A549 (cell line): ENCODE data around the gene NEK2. TPM values are rescaled to one million over a fixed set of nuclear protein-coding genes. Genes with fewer than 3 reads are reported as not detected.

ENCODE experiments used
- ATAC-seq, 2 experiments: fragments of 200-7000 bp in 1 of 2; fragments of >200 bp in 1 of 2; cut with Nextera tagmentation in 1 of 2; cut with Tn5 transposase in 1 of 2; 3 replicates each; pipeline versions ENCODE4 v1.8.0 to v1.9.1; 2018 to 2020; ENCODE audit warnings: mild to moderate bottlenecking in 1 of 2, moderate library complexity in 1 of 2
- CTCF ChIA-PET: fragments of 300-600 bp; sonication (Branson Sonifier 250); formaldehyde crosslinking; extraction: SDS; loops from one replicate; lab custom pipeline; 2021; ENCODE audit warnings: antibody characterized with exemption, inconsistent platforms; lab: Yijun Ruan, JAX
- POLR2A ChIA-PET: fragments of 350-600 bp; formaldehyde crosslinking; extraction: SDS; loops from one replicate; lab custom pipeline; 2021; ENCODE audit warnings: antibody characterized with exemption, inconsistent platforms; lab: Yijun Ruan, JAX
- DNase-seq, 2 experiments: peaks; one replicate each; pipeline versions ENCODE4 v3.0.0 to v3.0.0-alpha.2; 2011 to 2016; ENCODE audit warnings: low read depth in 1 of 2, low spot score in 1 of 2
- FAIRE-seq: peaks from 2 replicates; lab custom pipeline; 2011; peaks lifted over from hg19 to GRCh38; lab: Jason Lieb, UNC
- H3K27ac ChIP-seq, 2 experiments: fragments of >200 bp; sonication (Bioruptor Twin); formaldehyde crosslinking; 3 replicates each; pipeline ENCODE4 v1.5.1; 2016 to 2017
- H3K4me1 ChIP-seq: fragments of >200 bp; sonication (Bioruptor Twin); formaldehyde crosslinking; 3 replicates; pipeline ENCODE4 v1.6.1; 2016
- H3K4me2 ChIP-seq: fragments of >200 bp; sonication (Bioruptor Twin); formaldehyde crosslinking; 3 replicates; pipeline ENCODE4 v1.6.1; 2016
- H3K4me3 ChIP-seq: fragments of >200 bp; sonication (Bioruptor Twin); formaldehyde crosslinking; 3 replicates; pipeline ENCODE4 v1.5.1; 2016
- H3K9me3 ChIP-seq: fragments of >200 bp; sonication (Bioruptor Twin); formaldehyde crosslinking; 3 replicates; pipeline ENCODE4 v1.6.1; 2016
- BHLHE40 ChIP-seq: IDR thresholded peaks from 2 replicates; pipeline ENCODE4 v1.6.1; 2012; ENCODE audit warnings: low read depth, low read length, inconsistent platforms
- CHD4 ChIP-seq: fragments of 200-600 bp; sonication (generic); IDR thresholded peaks from 2 replicates; pipeline ENCODE4 v1.6.1; 2016; ENCODE audit warnings: antibody characterized with exemption, mild to moderate bottlenecking, borderline replicate concordance
- EHMT2 ChIP-seq: fragments of 200-600 bp; sonication (generic); IDR thresholded peaks from 2 replicates; pipeline ENCODE4 v1.6.1; 2016; ENCODE audit warnings: antibody characterized with exemption, low read depth, mild to moderate bottlenecking, moderate library complexity
- EP300 ChIP-seq, 2 experiments: fragments of >200 bp; sonication (Bioruptor Twin); formaldehyde crosslinking; IDR thresholded peaks; 2 replicates in 1 of 2; 3 replicates in 1 of 2; pipeline ENCODE4 v1.6.1; 2016 to 2017
- GATA3 ChIP-seq: IDR thresholded peaks from 2 replicates; pipeline ENCODE4 v1.6.1; 2012; ENCODE audit warnings: borderline replicate concordance
- HEYL ChIP-seq: fragments of 250-450 bp; sonication (Bioruptor Pico); IDR thresholded peaks from 2 replicates; pipeline ENCODE4 v1.8.0; 2021; ENCODE audit warnings: mild to moderate bottlenecking, moderate library complexity
- HOXB13 ChIP-seq: fragments of 250-450 bp; sonication (Bioruptor Pico); IDR thresholded peaks from 2 replicates; pipeline ENCODE4 v1.5.0; 2020; ENCODE audit warnings: low read depth, mild to moderate bottlenecking, moderate library complexity
- KDM5A ChIP-seq: fragments of 200-600 bp; sonication (generic); IDR thresholded peaks from 2 replicates; pipeline ENCODE4 v1.6.1; 2016; ENCODE audit warnings: antibody characterized with exemption, mild to moderate bottlenecking
- MAFK ChIP-seq: fragments of 450-650 bp; IDR thresholded peaks from 2 replicates; pipeline ENCODE4 v1.6.1; 2014; ENCODE audit not compliant: partially characterized antibody
- MAZ ChIP-seq: fragments of 150-350 bp; IDR thresholded peaks from 2 replicates; pipeline ENCODE4 v1.6.1; 2014; ENCODE audit warnings: antibody characterized with exemption, low read depth, low read length, borderline replicate concordance
- NFE2L2 ChIP-seq: fragments of 150-350 bp; conservative IDR thresholded peaks from 2 replicates; pipeline ENCODE4 v1.6.1; 2014; ENCODE audit warnings: low read length
- NPAS2 ChIP-seq: fragments of 250-450 bp; sonication (Bioruptor Pico); IDR thresholded peaks from 2 replicates; pipeline ENCODE4 v1.8.0; 2022; ENCODE audit warnings: mild to moderate bottlenecking, moderate library complexity, borderline replicate concordance
- NR3C1 ChIP-seq: fragments of >200 bp; sonication (Bioruptor Twin); formaldehyde crosslinking; IDR thresholded peaks from 3 replicates; pipeline ENCODE4 v1.6.1; 2017
- PHF8 ChIP-seq: fragments of 200-600 bp; sonication (generic); IDR thresholded peaks from 2 replicates; pipeline ENCODE4 v1.6.1; 2016; ENCODE audit warnings: low read depth, mild to moderate bottlenecking, antibody characterized with exemption, moderate library complexity, borderline replicate concordance
- POLR2A ChIP-seq: IDR thresholded peaks from 2 replicates; pipeline ENCODE4 v1.6.1; 2012; ENCODE audit warnings: mild to moderate bottlenecking, low read length
- POLR2AphosphoS2 ChIP-seq: conservative IDR thresholded peaks from 2 replicates; pipeline ENCODE4 v1.6.1; 2012; ENCODE audit warnings: low read length, improper control_type of control experiment, inconsistent platforms
- RAD21 ChIP-seq, 2 experiments: fragments of >200 bp in 1 of 2; sonication (Bioruptor Twin) in 1 of 2; formaldehyde crosslinking in 1 of 2; IDR thresholded peaks in 1 of 2; conservative IDR thresholded peaks in 1 of 2; 2 replicates in 1 of 2; 3 replicates in 1 of 2; pipeline ENCODE4 v1.6.1; 2012 to 2018; ENCODE audit warnings: inconsistent platforms in 1 of 2
- RARB ChIP-seq: fragments of 250-450 bp; sonication (Bioruptor Pico); IDR thresholded peaks from 2 replicates; pipeline ENCODE4 v1.8.0; 2021; ENCODE audit warnings: mild to moderate bottlenecking, moderate library complexity
- RFX5 ChIP-seq: fragments of 450-650 bp; IDR thresholded peaks from 2 replicates; pipeline ENCODE4 v1.7.1; 2014; ENCODE audit warnings: antibody characterized with exemption, mild to moderate bottlenecking, moderate library complexity
- SMC3 ChIP-seq: fragments of >200 bp; sonication (Bioruptor Twin); formaldehyde crosslinking; IDR thresholded peaks from 3 replicates; pipeline ENCODE4 v1.6.1; 2018; ENCODE audit warnings: inconsistent platforms
- SREBF2 ChIP-seq: fragments of 450-650 bp; IDR thresholded peaks from 2 replicates; pipeline ENCODE4 v1.6.1; 2014; ENCODE audit warnings: mild to moderate bottlenecking, moderate library complexity
- TFCP2L1 ChIP-seq: fragments of 250-450 bp; sonication (Bioruptor Pico); IDR thresholded peaks from 2 replicates; pipeline ENCODE4 v1.5.0; 2021; ENCODE audit warnings: mild to moderate bottlenecking
- TP53 ChIP-seq: fragments of 250-450 bp; sonication (Bioruptor Pico); IDR thresholded peaks from 2 replicates; pipeline ENCODE4 v1.5.0; 2021; ENCODE audit warnings: mild to moderate bottlenecking, moderate library complexity
- ZC3H11A ChIP-seq: fragments of 450-650 bp; IDR thresholded peaks from 2 replicates; pipeline ENCODE4 v1.6.1; 2014; ENCODE audit warnings: antibody characterized with exemption, mild to moderate bottlenecking
- ZFP36 ChIP-seq: fragments of 450-650 bp; IDR thresholded peaks from 2 replicates; pipeline ENCODE4 v1.6.1; 2014; ENCODE audit warnings: borderline replicate concordance; ENCODE audit not compliant: partially characterized antibody
- ZNF302 ChIP-seq: fragments of 250-450 bp; sonication (Bioruptor Pico); IDR thresholded peaks from 2 replicates; pipeline ENCODE4 v1.9.0; 2021; ENCODE audit warnings: inconsistent platforms, mild to moderate bottlenecking, moderate library complexity
- ZSCAN20 ChIP-seq: fragments of 250-450 bp; sonication (Bioruptor Pico); IDR thresholded peaks from 2 replicates; pipeline ENCODE4 v1.8.0; 2022; ENCODE audit warnings: mild to moderate bottlenecking, moderate library complexity
- WGBS: methylation state at CpG from one replicate; pipeline ENCODE4 v1.1.6; 2017; ENCODE audit errors: missing lambda C conversion rate; 5-methylcytosine and 5-hydroxymethylcytosine counted together
- polyA plus RNA-seq, 4 experiments: library from polyadenylated mRNA; depleted of rRNA in 3 of 4; stranded (reverse); fragments of >200 nt; fragmentation: RNase III in 1 of 4; extraction: RNeasy Plus Mini Kit Qiagen cat#74134 plus additional on column Dnase treatment in 1 of 4; gene quantifications; 2 replicates in 3 of 4; 3 replicates in 1 of 4; pipeline ENCODE4 v1.2.3, GENCODE V29; 2011 to 2017
- TF ChIP-seq, protein P1 (sequence below): IDR thresholded peaks from 2 replicates; pipeline ENCODE4 v1.6.1; 2012
- TF ChIP-seq, protein P2 (sequence below): fragments of >200 bp; sonication (Bioruptor Twin); formaldehyde crosslinking; IDR thresholded peaks from 3 replicates; pipeline ENCODE4 v1.5.1; 2016
- TF ChIP-seq, protein P3 (sequence below): IDR thresholded peaks from 2 replicates; pipeline ENCODE4 v1.6.1; 2012
- TF ChIP-seq, protein P4 (sequence below): fragments of >200 bp; sonication (Bioruptor Twin); formaldehyde crosslinking; IDR thresholded peaks from 3 replicates; pipeline ENCODE4 v1.6.1; 2016

Gene NEK2
- polyA plus RNA-seq, 2 of the 4 experiments (the other 2 are of a cell fraction), result 42.0 to 65.3 TPM

DNA sequence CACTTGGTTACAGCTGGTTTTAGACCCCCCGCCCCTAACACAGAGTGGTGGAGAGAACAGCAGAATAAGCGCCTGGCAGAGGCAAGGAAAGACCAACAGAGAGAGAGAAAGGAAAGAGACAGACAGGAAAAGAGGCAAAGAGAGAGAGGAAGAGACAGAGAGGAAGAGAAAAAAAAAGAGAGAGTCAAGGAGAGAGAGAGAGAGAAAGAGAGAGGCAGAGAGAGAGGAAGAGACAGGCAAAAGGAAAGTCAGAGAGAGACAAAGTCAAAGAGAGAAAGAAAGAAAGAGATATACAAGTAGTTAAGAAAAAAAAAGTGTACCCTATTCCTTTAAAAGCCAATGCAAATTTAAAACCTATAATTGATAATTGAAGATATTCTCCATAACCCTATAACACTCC is 13.0 kb upstream of the NEK2 start:
- CTCF ChIA-PET, result interaction anchor here (1.4 kb wide), 1 partner anchor 10 kb away, joined by 3 read pairs; no protein-coding TSS in a partner anchor

DNA sequence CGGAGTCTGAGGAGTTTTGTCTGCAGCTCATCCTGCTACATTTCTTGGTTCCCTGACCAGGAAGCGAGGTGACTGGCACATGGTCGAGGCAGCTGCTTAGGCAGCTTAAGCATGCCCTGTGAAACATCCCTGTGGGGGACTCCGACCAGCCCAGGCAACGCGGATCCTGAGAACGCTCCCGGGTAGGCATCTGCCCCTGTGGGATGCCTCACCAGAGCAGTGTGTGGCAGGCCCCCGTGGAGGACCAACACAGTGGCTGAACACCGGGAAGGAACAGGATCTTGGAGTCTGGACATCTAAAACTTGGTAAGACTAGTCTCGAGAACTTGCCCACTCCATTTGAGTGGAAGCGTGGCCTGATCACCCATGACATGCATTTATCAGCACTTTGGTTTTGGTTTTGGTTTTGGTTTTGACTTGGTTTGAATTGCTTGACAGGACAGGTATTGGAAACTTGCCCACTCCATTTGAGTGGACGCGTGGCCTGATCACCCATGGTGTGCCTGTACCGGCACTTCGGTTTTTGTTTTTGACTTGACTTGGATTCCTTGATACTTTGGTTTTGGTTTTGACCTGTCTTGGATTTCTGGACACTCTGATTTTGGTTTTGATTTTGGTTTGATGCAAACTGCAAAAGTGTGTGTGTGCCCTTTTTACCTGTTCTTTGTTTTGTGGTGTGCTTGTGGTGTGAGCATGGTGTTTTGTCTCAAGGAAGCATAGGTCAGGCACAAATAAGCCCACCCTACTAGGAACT is 12.2 kb upstream of the NEK2 start:
- Histone ChIP-seq H3K4me3 (no peak overlapping the region), H3K27ac (no peak overlapping the region), H3K4me1 (no peaks in the 10 kb centered on the region), H3K9me3 (no peaks in the 10 kb centered on the region), H3K4me2 (no peak overlapping the region)
- WGBS, result 90% methylated on average over 10 of the region's 16 CpGs
- TF ChIP-seq MAZ, result no peak
- no peak for TF ChIP-seq NR3C1
- TF ChIP-seq, protein P1, sequence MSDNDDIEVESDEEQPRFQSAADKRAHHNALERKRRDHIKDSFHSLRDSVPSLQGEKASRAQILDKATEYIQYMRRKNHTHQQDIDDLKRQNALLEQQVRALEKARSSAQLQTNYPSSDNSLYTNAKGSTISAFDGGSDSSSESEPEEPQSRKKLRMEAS, result no peak
- no peak for TF ChIP-seq BHLHE40
- TF ChIP-seq ZFP36, result no peak
- no peak for TF ChIP-seq SMC3
- TF ChIP-seq ZC3H11A, result no peak
- TF ChIP-seq, protein P2, sequence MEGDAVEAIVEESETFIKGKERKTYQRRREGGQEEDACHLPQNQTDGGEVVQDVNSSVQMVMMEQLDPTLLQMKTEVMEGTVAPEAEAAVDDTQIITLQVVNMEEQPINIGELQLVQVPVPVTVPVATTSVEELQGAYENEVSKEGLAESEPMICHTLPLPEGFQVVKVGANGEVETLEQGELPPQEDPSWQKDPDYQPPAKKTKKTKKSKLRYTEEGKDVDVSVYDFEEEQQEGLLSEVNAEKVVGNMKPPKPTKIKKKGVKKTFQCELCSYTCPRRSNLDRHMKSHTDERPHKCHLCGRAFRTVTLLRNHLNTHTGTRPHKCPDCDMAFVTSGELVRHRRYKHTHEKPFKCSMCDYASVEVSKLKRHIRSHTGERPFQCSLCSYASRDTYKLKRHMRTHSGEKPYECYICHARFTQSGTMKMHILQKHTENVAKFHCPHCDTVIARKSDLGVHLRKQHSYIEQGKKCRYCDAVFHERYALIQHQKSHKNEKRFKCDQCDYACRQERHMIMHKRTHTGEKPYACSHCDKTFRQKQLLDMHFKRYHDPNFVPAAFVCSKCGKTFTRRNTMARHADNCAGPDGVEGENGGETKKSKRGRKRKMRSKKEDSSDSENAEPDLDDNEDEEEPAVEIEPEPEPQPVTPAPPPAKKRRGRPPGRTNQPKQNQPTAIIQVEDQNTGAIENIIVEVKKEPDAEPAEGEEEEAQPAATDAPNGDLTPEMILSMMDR, result no peak
- TF ChIP-seq SREBF2, result no peak
- no peak for TF ChIP-seq KDM5A
- TF ChIP-seq, protein P3, sequence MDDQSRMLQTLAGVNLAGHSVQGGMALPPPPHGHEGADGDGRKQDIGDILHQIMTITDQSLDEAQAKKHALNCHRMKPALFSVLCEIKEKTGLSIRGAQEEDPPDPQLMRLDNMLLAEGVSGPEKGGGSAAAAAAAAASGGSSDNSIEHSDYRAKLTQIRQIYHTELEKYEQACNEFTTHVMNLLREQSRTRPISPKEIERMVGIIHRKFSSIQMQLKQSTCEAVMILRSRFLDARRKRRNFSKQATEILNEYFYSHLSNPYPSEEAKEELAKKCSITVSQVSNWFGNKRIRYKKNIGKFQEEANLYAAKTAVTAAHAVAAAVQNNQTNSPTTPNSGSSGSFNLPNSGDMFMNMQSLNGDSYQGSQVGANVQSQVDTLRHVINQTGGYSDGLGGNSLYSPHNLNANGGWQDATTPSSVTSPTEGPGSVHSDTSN, result no peak
- no peak for TF ChIP-seq TFCP2L1 (CRISPR knock-in tag)
- no peak for TF ChIP-seq EP300 (IDR thresholded peaks at IDR 0.05)
- TF ChIP-seq PHF8, result no peak
- TF ChIP-seq RARB (CRISPR knock-in tag), result no peak
- TF ChIP-seq NPAS2, result no peak
- TF ChIP-seq HEYL, result no peak
- ChIA-PET CTCF (interaction anchor here (1.4 kb wide), 1 partner anchor 11 kb away, joined by 3 read pairs; no protein-coding TSS in a partner anchor), POLR2A (no interaction called here)
- ATAC-seq (no peak), DNase-seq (no peak), FAIRE-seq (no peak)

More for the DNA sequence above, 13.0 kb upstream of the NEK2 start:
- H3K27ac ChIP-seq, result no peak overlapping the region
- DNase-seq, result no peak
- no peak for ATAC-seq
- no peak overlapping the region for H3K4me3 ChIP-seq
- WGBS, result 93% methylated on average over 2 of the region's 2 CpGs
- no peak overlapping the region for H3K4me2 ChIP-seq
- H3K4me1 ChIP-seq, result no peaks in the 10 kb centered on the region
- POLR2A ChIA-PET, result no interaction called here
- FAIRE-seq, result no peak
- no peaks in the 10 kb centered on the region for H3K9me3 ChIP-seq
- TF ChIP-seq NFE2L2 (no peak), CHD4 (no peak), BHLHE40 (no peak), ZSCAN20 (CRISPR knock-in tag) (no peak), EHMT2 (no peak), POLR2AphosphoS2 (no peak), ZNF302 (CRISPR knock-in tag) (no peak), KDM5A (no peak), MAZ (no peak), POLR2A (no peak), NR3C1 (no peak), GATA3 (no peak), ZC3H11A (no peak), RAD21 (conservative IDR thresholded peaks at IDR 0.05 in 1 of 2, IDR thresholded peaks at IDR 0.05 in 1 of 2) (no peak), TP53 (CRISPR knock-in tag) (no peak), MAFK (no peak), HOXB13 (CRISPR knock-in tag) (no peak), RFX5 (no peak)
- TF ChIP-seq, protein P4, sequence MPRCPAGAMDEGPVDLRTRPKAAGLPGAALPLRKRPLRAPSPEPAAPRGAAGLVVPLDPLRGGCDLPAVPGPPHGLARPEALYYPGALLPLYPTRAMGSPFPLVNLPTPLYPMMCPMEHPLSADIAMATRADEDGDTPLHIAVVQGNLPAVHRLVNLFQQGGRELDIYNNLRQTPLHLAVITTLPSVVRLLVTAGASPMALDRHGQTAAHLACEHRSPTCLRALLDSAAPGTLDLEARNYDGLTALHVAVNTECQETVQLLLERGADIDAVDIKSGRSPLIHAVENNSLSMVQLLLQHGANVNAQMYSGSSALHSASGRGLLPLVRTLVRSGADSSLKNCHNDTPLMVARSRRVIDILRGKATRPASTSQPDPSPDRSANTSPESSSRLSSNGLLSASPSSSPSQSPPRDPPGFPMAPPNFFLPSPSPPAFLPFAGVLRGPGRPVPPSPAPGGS, result no peak
